Heart right ventricle (tissue), 16 donors: ENCODE measurements around the gene TTLL5. TPM values are rescaled to one million over a fixed set of nuclear protein-coding genes. Genes with fewer than 3 reads are reported as not detected.

ENCODE experiments used
- ATAC-seq, 8 donors: fragments of 200-7000 bp; cut with Tn5 transposase; one replicate each; pipeline ENCODE4 v1.9.1; 2020; ENCODE audit warnings: mild to moderate bottlenecking in 8 of 8, moderate library complexity in 8 of 8, moderate number of reproducible peaks in 1 of 8
- DNase-seq, 2 donors: peaks; one replicate each; pipeline ENCODE4 v3.0.0-alpha.2; 2020
- H3K27ac ChIP-seq, 10 donors: fragments of 200-600 bp; sonication (generic) in 2 of 10; one replicate each; pipeline versions ENCODE4 v1.5.0 to v1.8.0; 2020 to 2022; ENCODE audit warnings: mild to moderate bottlenecking in 3 of 10
- H3K27me3 ChIP-seq, 7 donors: fragments of 200-600 bp; one replicate each; pipeline ENCODE4 v1.8.0; 2021 to 2022; ENCODE audit warnings: mild to moderate bottlenecking in 2 of 7
- H3K36me3 ChIP-seq, 9 donors: fragments of 200-600 bp; sonication (generic) in 1 of 9; one replicate each; pipeline versions ENCODE4 v1.5.0 to v1.8.0; 2020 to 2022; ENCODE audit warnings: mild to moderate bottlenecking in 2 of 9
- H3K4me1 ChIP-seq, 9 donors: fragments of 200-600 bp; sonication (generic) in 1 of 9; one replicate each; pipeline versions ENCODE4 v1.5.0 to v1.8.0; 2020 to 2022; ENCODE audit warnings: mild to moderate bottlenecking in 4 of 9
- H3K4me3 ChIP-seq, 10 donors: fragments of 200-600 bp; sonication (generic) in 2 of 10; one replicate each; pipeline versions ENCODE4 v1.5.0 to v1.8.0; 2020 to 2022; ENCODE audit warnings: mild to moderate bottlenecking in 7 of 10, moderate library complexity in 2 of 10
- H3K9me3 ChIP-seq, 11 donors: fragments of 200-600 bp in 10 of 11; sonication (generic) in 2 of 11; one replicate each; pipeline versions ENCODE4 v1.5.0 to v1.8.0; 2013 to 2022; ENCODE audit warnings: mild to moderate bottlenecking in 2 of 11, control low read depth in 1 of 11, moderate library complexity in 1 of 11
- CTCF ChIP-seq, 9 donors: fragments of 200-600 bp; sonication (generic) in 2 of 9; IDR thresholded peaks; one replicate each; pipeline versions ENCODE4 v1.5.0 to v1.8.0; 2021 to 2022; ENCODE audit warnings: antibody characterized with exemption in 9 of 9, mild to moderate bottlenecking in 5 of 9, moderate library complexity in 1 of 9
- WGBS, 2 donors: extraction: QIAGEN DNeasy Blood & Tissue Kit; methylation state at CpG; one replicate each; pipeline ENCODE4 v1.1.7; 2013; ENCODE audit warnings: inconsistent platforms in 1 of 2; 5-methylcytosine and 5-hydroxymethylcytosine counted together
- intact Hi-C, 10 donors: fragments of 100-400 bp; cut with DNase I; formaldehyde crosslinking; loops; one replicate each; pipeline versions ENCODE4 v1.11.1 to v1.14.2; 2022
- polyA plus RNA-seq, 2 donors: library from polyadenylated mRNA; stranded (reverse); fragments of 200-250 nt; gene quantifications; one replicate each; pipeline ENCODE4 v1.2.3, GENCODE V29; 2013
- total RNA-seq, 10 donors: library from RNA; stranded (reverse); fragmentation: NEBNext Ultra II Directional in 3 of 10; extraction: Animal tissue kit (Norgen Biotek cat#: 25700) in 3 of 10; gene quantifications; one replicate each; pipeline versions ENCODE4 v1.2.1 to v1.2.4, GENCODE V29; 2021 to 2023
- donor health status: Arrhythmogenic right ventricular cardiomyopathy.
- donor health status: ischemic (EF 13 %, LVEDD 7.1; RV severe dilation, severe dysfunction).
- donor health status: healthy with polysubstance abuse.
- donor health status: DM: no; HTN: yes; CAD: no.
- donor health status: DM: no; HTN: no; CAD: no.
- donor health status: ischemic (EF 25% LVEDD 6.9; RV normal size, moderate dysfunction).
- donor health status: ischemic (EF 25% LVEDD 5.7; RV mildly dilated, moderate dysfunction).
- donor health status: healthy.
- donor health status: DM: yes; HTN: yes; CAD: no.
- donor health status: Ischemic cardiomyopathy.
- donor health status: ischemic (EF 35%, LVEDD 5.7; RV mildly dilated, moderate dysfunction).
- donor health status: nonischemic (EF 11% LVEDD 7.7; RV severe dilation, severe dysfunction).
- donor health status: DM: yes; HTN: yes; CAD: no.
- donor health status: PGD.
- donor health status: ischemic (EF 29% LVEDD 5.4; RV normal size, mild dysfunction).
- donor health status: nonischemic (EF 23%, LVEDD 6.1; RV moderate dilation, normal function).

TTLL5 gene
- total and polyA plus RNA-seq, 12 donors: 5.6 to 24.7 (median 17.6) TPM

- DNase-seq: peak; percentile 43 to 54
- H3K36me3 ChIP-seq: peaks cover 0 to 22% (median 0%) of the 10 kb centered on the region in 9 donors
- peak; percentile 60 to 93 (median 86) for ATAC-seq
- no peaks in the 10 kb centered on the region for H3K27me3 ChIP-seq
- peaks cover 2 to 41% (median 26%) of the 10 kb centered on the region in 9 donors for H3K4me1 ChIP-seq
- intact Hi-C loops: loop anchor here in 7 of 10 donors (1.0 to 10.0 kb wide), 8 partner anchors 80 to 673 kb away; partner anchors contain the start of genes TGFB3 (in 4 of the 7) and ESRRB (in 1 of the 7)
- peak overlapping the region; percentile 23 to 81 (median 65) for H3K27ac ChIP-seq
- no peak overlapping the region for H3K4me3 ChIP-seq
- TF ChIP-seq CTCF (IDR thresholded peaks at IDR 0.05): no peak
- H3K9me3 ChIP-seq: no peaks in the 10 kb centered on the region
- whole genome bisulfite sequencing, 2 donors: 35 to 47% methylated on average over 4 of the region's 4 CpGs
Observed at GRCh38 chr14:75711796-75712211, 50.8 kb downstream of the TTLL5 start.

GRCh38 chr14:75714991-75715390 lies 53.9 kb downstream of the TTLL5 start:
- Histone ChIP-seq H3K36me3 (peaks cover 0 to 18% (median 0%) of the 10 kb centered on the region in 9 donors), H3K9me3 (no peaks in the 10 kb centered on the region), H3K4me1 (peaks cover 2 to 60% (median 32%) of the 10 kb centered on the region in 9 donors), H3K27me3 (no peaks in the 10 kb centered on the region), H3K4me3 (no peak overlapping the region), H3K27ac (peak overlapping the region in 2 of 10 donors; percentile 9 to 60)
- ATAC-seq: no peak
- TF ChIP-seq CTCF (IDR thresholded peaks at IDR 0.05): no peak
- intact Hi-C loops: loop anchor here in 6 of 10 donors (2.0 to 10.0 kb wide), 6 partner anchors 77 to 670 kb away; partner anchors contain the start of genes TGFB3 (in 3 of the 6) and ESRRB (in 1 of the 6)
- no peak for DNase-seq
- WGBS, 2 donors: 42 to 66% methylated on average over 2 of the region's 2 CpGs

GRCh38 chr14:75715926-75716780 lies 55.1 kb downstream of the TTLL5 start:
- TF ChIP-seq CTCF (IDR thresholded peaks at IDR 0.05): no peak
- intact Hi-C loops: loop anchor here in 4 of 10 donors (2.0 to 10.0 kb wide), 4 partner anchors 189 to 669 kb away; partner anchors contain the start of gene ESRRB (in 1 of the 4)
- Histone ChIP-seq H3K36me3 (peaks cover 0 to 18% (median 0%) of the 10 kb centered on the region in 9 donors), H3K27ac (peak overlapping the region in 5 of 10 donors; percentile 21 to 60 (median 23)), H3K27me3 (no peaks in the 10 kb centered on the region), H3K9me3 (no peaks in the 10 kb centered on the region), H3K4me3 (no peak overlapping the region), H3K4me1 (peaks cover 5 to 72% (median 39%) of the 10 kb centered on the region in 9 donors)
- DNase-seq (no peak), ATAC-seq (no peak)
- 53 to 64% methylated on average over 2 of the region's 2 CpGs for WGBS, 2 donors

- Histone ChIP-seq H3K4me3 (no peak overlapping the region), H3K9me3 (no peaks in the 10 kb centered on the region), H3K4me1 (peaks cover 3 to 62% (median 27%) of the 10 kb centered on the region in 9 donors), H3K27me3 (no peaks in the 10 kb centered on the region), H3K36me3 (peaks cover 0 to 26% (median 0%) of the 10 kb centered on the region in 9 donors), H3K27ac (peak overlapping the region in 1 of 10 donors; percentile 19)
- DNase-seq (no peak), ATAC-seq (no peak)
- 68 to 89% methylated on average over 3 of the region's 3 CpGs for WGBS, 2 donors
- TF ChIP-seq CTCF (IDR thresholded peaks at IDR 0.05): no peak
- intact Hi-C loops: loop anchor here in 4 of 10 donors (10.0 kb wide), 3 partner anchors 187 to 667 kb away; partner anchors contain the start of gene ESRRB (in 1 of the 4)
Observed at GRCh38 chr14:75717729-75718128, 56.7 kb downstream of the TTLL5 start.
